ENCODE results near the gene FEV.

The FEV gene

DNA sequence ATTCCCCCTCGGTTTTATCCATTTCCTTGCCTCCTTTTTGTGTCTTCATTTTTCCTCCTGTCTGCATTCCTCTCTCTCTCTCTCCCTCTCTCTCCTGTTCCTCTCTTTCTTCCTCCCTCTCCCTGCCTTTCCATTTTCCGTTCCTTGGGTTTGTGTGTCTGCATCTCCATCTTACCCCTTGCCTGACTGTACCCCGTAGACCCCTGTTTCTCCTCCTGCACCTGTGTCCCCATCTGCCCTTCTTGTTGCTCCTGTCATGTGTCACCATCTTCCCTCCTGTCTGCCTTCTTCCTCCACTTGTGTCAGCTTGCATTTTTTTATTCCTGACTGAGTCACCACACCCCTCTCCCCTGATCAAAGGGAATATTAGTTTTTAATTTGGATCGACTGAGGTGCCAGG lies 23.8 kb downstream of the FEV start:
- no peak overlapping the region for H3K4me2 ChIP-seq (ENCODE audit: insufficient read depth, low read length)
- TF ChIP-seq, protein P1, sequence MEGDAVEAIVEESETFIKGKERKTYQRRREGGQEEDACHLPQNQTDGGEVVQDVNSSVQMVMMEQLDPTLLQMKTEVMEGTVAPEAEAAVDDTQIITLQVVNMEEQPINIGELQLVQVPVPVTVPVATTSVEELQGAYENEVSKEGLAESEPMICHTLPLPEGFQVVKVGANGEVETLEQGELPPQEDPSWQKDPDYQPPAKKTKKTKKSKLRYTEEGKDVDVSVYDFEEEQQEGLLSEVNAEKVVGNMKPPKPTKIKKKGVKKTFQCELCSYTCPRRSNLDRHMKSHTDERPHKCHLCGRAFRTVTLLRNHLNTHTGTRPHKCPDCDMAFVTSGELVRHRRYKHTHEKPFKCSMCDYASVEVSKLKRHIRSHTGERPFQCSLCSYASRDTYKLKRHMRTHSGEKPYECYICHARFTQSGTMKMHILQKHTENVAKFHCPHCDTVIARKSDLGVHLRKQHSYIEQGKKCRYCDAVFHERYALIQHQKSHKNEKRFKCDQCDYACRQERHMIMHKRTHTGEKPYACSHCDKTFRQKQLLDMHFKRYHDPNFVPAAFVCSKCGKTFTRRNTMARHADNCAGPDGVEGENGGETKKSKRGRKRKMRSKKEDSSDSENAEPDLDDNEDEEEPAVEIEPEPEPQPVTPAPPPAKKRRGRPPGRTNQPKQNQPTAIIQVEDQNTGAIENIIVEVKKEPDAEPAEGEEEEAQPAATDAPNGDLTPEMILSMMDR (IDR thresholded peaks at IDR 0.05; ENCODE audit: borderline replicate concordance, extremely low read depth, low read length, poor library complexity, severe bottlenecking): no peak
- TF ChIP-seq EZH2 (IDR thresholded peaks at IDR 0.05; ENCODE audit: borderline replicate concordance, low read depth, low read length, severe bottlenecking): no peak
- no peak overlapping the region for H2AFZ ChIP-seq (ENCODE audit: low read depth, low read length)
- no peak overlapping the region for H3K27ac ChIP-seq (ENCODE audit: low read length)
- no peak overlapping the region for H3K4me3 ChIP-seq (ENCODE audit: low read depth in 1 of 2, low read length in 2 of 2)
- H3K9ac ChIP-seq (ENCODE audit: low read depth, low read length): no peak overlapping the region
- peaks cover 6% of the 10 kb centered on the region for H3K27me3 ChIP-seq (ENCODE audit: insufficient read depth, low read length, poor library complexity)
- H3K4me1 ChIP-seq (ENCODE audit: insufficient read depth, low read length): no peaks in the 10 kb centered on the region
- DNase-seq (no peak), ATAC-seq (ENCODE audit: insufficient read depth, low read depth) (no peak)
- no peaks in the 10 kb centered on the region for H3K9me3 ChIP-seq (ENCODE audit: insufficient read depth, low read length, severe bottlenecking)
- H4K20me1 ChIP-seq (ENCODE audit: insufficient read depth, low read length): peaks cover 6% of the 10 kb centered on the region; the same call in 1 of the 2 replicates
- H3K79me2 ChIP-seq (ENCODE audit: insufficient read depth, low read length): no peaks in the 10 kb centered on the region
- H3K36me3 ChIP-seq (ENCODE audit: insufficient read depth, low read length): no peaks in the 10 kb centered on the region

GRCh38 chr2:218960309-218961165 lies 24.4 kb downstream of the FEV start:
- no peak for TF ChIP-seq EZH2 (IDR thresholded peaks at IDR 0.05; ENCODE audit: borderline replicate concordance, low read depth, low read length, severe bottlenecking)
- TF ChIP-seq, protein P1 (IDR thresholded peaks at IDR 0.05; ENCODE audit: borderline replicate concordance, extremely low read depth, low read length, poor library complexity, severe bottlenecking): no peak
- Histone ChIP-seq H3K4me3 (ENCODE audit: low read depth in 1 of 2, low read length in 2 of 2) (no peak overlapping the region), H2AFZ (ENCODE audit: low read depth, low read length) (no peak overlapping the region), H3K9me3 (ENCODE audit: insufficient read depth, low read length, severe bottlenecking) (no peaks in the 10 kb centered on the region), H3K4me1 (ENCODE audit: insufficient read depth, low read length) (no peaks in the 10 kb centered on the region), H3K79me2 (ENCODE audit: insufficient read depth, low read length) (no peaks in the 10 kb centered on the region), H4K20me1 (ENCODE audit: insufficient read depth, low read length) (peaks cover 6% of the 10 kb centered on the region; the same call in 1 of the 2 replicates), H3K36me3 (ENCODE audit: insufficient read depth, low read length) (no peaks in the 10 kb centered on the region), H3K27ac (ENCODE audit: low read length) (no peak overlapping the region), H3K27me3 (ENCODE audit: insufficient read depth, low read length, poor library complexity) (peaks cover 6% of the 10 kb centered on the region), H3K4me2 (ENCODE audit: insufficient read depth, low read length) (no peak overlapping the region), H3K9ac (ENCODE audit: low read depth, low read length) (no peak overlapping the region)
- no peak for DNase-seq
- no peak for ATAC-seq (ENCODE audit: insufficient read depth, low read depth)

- no peak overlapping the region for H3K4me3 ChIP-seq (ENCODE audit: low read depth in 1 of 2, low read length in 2 of 2)
- no peak overlapping the region for H3K4me2 ChIP-seq (ENCODE audit: insufficient read depth, low read length)
- DNase-seq (no peak), ATAC-seq (ENCODE audit: insufficient read depth, low read depth) (no peak)
- H2AFZ ChIP-seq (ENCODE audit: low read depth, low read length): no peak overlapping the region
- no peaks in the 10 kb centered on the region for H3K9me3 ChIP-seq (ENCODE audit: insufficient read depth, low read length, severe bottlenecking)
- H3K36me3 ChIP-seq (ENCODE audit: insufficient read depth, low read length): no peaks in the 10 kb centered on the region
- no peak overlapping the region for H3K9ac ChIP-seq (ENCODE audit: low read depth, low read length)
- no peak overlapping the region for H3K27ac ChIP-seq (ENCODE audit: low read length)
- no peak for TF ChIP-seq EZH2 (IDR thresholded peaks at IDR 0.05; ENCODE audit: borderline replicate concordance, low read depth, low read length, severe bottlenecking)
- TF ChIP-seq, protein P1 (IDR thresholded peaks at IDR 0.05; ENCODE audit: borderline replicate concordance, extremely low read depth, low read length, poor library complexity, severe bottlenecking): no peak
- H3K4me1 ChIP-seq (ENCODE audit: insufficient read depth, low read length): no peaks in the 10 kb centered on the region
- no peaks in the 10 kb centered on the region for H3K79me2 ChIP-seq (ENCODE audit: insufficient read depth, low read length)
- H3K27me3 ChIP-seq (ENCODE audit: insufficient read depth, low read length, poor library complexity): peaks cover 6% of the 10 kb centered on the region
- H4K20me1 ChIP-seq (ENCODE audit: insufficient read depth, low read length): peaks cover 6% of the 10 kb centered on the region; the same call in 1 of the 2 replicates
Measured at GRCh38 chr2:218959761-218960308, 25.1 kb downstream of the FEV start.

Measured in DND-41 (cell line).